HG03558 (cell line): Measurements from ENCODE around the gene GDAP1L1.
"Not testable (repeated sequence)": the region's sequence is repeated elsewhere in the genome, so short reads cannot be mapped to it uniquely, and the experiment has no call there.

Experiments used
- ATAC-seq: cut with Tn5 transposase; IDR thresholded peaks from one replicate; pipeline ENCODE4 v1.9.1; 2021; ENCODE audit warnings: moderate number of reproducible peaks; ENCODE audit not compliant: unreplicated experiment; ENCODE audit errors: extremely low read depth

Gene GDAP1L1

DNA sequence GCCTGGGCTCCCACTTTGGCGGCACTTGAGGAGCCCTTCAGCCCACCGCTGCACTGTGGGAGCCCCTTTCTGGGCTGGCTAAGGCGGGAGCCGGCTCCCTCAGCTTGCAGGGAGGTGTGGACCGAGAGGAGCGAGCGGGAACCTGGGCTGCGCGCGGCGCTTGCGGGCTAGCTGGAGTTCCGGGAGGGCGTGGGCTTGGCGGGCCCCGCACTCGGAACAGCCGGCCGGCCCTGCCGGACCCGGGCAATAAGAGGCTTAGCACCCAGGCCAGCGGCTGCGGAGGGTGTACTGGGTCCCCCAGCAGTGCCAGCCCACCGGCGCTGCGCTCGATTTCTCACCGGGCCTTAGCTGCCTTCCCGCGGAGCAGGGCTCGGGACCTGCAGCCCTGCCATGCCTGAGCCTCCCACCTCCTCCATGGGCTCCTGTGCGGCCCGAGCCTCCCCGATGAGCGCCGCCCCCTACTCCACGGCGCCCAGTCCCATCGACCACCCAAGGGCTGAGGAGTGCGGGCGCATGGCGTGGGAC is 52.0 kb downstream of the GDAP1L1 start:
- not testable (repeated sequence) for ATAC-seq

DNA sequence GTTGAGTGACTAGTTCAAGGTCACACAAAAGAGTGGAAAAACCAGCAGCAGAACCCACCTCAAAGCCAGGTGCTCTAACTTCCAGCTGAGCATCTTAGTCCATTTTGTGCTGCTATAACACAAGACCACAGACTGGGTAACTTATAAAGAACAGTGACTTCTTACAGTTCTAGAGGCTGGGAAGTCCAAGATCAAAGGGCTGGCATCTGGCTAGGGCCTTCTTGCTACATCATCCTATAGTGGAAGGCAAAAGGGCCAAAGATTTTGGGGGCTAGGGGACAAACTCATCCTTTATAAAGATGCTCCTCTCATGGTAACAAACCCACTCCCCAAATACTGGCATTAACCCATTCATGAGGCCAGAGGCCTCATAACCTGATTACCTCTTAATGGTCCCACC is 54.2 kb downstream of the GDAP1L1 start:
- ATAC-seq = no peak

DNA sequence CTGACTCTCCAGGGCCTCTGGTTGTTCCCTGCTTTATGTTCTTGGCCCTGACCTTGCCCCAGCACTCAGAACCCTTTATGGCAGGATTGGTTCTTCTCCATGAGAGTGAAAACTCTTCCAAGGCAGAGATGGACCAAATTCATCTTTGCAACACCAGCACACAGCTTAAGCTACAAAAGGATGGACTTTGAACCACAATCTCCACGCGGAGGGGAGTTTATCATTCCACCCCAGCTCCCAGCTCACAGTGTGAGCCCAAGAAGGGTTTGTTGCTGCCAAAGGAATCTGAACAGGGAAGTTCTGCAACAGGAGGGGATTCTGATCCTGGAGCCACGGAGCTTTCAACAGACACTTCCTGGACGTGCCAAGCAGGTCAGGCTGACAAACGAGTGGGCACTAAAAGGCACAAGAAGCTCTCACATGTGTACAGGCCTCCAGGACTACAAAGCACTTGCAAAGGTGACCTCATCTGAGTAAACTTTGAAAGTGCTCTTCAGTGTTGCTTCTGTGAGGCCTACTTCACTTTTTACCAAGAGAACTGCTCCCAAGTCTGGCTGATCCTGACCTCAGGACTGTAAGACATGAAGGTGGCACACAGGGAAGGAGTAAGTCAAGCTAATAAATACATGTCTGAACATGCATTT is 55.0 kb downstream of the GDAP1L1 start:
- no peak for ATAC-seq

DNA sequence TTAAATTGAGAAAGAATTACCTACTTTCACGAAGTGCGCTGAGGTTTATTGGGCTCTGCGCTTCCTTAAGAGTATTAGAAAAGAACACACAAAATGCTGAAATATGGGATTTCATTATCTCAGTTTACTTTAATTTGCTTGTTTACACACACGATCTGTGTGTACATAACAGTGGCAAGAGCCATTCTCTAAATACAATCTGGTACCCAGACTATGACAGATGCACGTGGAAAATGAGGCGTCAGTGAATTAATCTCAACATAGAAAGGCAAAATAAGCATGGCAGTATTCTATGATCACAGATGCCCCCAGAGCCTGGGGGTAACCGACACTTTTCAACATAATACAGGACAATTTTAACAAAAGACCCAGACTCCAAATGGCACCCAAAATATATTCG is 55.6 kb downstream of the GDAP1L1 start:
- no peak for ATAC-seq

DNA sequence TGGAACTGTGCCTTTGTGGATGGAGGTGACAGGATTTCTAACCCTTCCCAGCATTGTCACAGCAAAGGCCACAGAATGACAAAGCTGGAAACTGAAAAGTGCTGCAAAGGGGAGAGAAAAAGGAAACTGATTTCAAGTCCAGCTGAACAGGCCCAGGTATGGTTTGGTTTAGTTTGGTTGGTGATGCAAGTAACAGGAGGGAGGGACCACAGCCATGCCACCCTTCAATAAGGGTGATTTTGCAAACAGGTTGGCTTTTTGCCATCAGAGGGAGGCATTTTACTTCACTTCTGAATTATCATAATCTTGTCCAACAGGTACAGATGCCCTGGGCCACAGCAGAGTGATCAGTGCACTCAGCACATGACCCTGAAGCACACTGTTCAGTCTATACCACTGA is 57.3 kb downstream of the GDAP1L1 start:
- no peak for ATAC-seq

DNA sequence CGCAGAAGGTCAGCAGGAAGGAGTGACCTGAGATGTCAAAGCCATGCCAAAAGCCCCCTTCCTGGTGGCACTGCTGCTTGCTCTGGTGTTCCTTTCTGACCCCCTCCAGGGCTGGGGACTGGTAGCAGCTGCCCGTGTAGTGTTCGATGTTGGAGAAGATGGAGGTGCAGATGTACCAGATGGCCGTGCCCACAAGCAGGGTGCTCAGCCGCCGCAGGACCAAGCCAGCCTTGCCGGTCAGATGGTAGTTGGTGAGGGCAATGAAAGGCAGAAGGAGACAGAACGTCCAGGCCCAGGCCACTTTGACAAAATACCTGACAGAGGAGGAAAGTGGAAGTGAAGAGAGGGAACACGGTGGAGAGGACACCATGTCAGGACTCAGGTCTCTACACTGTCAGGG is 59.8 kb downstream of the GDAP1L1 start:
- no peak for ATAC-seq

DNA sequence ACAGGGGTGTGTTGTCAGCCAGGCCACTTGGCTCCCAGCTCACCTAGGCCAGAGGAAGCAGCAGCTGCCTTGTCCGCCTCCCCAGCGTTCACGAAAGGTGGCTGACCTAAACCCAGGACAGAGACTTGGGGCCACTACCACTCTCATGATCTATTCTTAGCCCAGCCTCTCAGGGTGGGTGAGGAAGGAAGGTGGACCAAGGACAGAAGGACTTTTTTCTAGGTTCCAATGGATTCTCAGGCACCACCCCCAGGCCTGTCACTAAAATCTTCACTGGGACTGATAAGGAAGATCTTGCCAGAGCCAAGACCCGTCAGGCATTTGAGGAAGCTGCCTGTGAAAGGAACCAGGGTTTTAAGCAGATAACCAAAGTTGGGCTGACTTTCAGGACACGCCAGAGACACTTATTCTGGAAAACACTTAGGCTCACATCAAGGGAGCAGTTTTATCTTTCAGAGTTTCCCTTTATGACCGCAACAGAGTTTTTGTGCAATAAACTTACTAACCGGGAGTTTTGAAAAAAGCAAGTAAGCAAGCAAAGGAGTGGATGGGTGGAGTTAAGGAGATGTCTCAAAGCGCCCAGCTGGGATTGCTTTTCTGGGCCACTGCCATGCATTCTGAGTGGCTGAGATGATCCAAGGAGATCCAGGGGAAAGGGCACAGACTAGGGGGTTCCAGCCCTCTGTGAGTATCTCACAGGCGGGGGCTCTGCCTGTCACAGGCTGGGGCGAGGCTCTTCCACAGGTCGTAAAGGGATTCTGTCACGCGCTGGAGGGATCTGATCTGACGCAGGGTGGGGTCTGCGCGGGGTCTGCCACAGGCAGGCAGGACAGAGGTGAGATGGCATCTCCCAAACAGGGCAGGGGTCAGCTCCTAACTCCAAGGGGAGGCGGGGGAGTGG is 62.9 kb downstream of the GDAP1L1 start:
- no peak for ATAC-seq

DNA sequence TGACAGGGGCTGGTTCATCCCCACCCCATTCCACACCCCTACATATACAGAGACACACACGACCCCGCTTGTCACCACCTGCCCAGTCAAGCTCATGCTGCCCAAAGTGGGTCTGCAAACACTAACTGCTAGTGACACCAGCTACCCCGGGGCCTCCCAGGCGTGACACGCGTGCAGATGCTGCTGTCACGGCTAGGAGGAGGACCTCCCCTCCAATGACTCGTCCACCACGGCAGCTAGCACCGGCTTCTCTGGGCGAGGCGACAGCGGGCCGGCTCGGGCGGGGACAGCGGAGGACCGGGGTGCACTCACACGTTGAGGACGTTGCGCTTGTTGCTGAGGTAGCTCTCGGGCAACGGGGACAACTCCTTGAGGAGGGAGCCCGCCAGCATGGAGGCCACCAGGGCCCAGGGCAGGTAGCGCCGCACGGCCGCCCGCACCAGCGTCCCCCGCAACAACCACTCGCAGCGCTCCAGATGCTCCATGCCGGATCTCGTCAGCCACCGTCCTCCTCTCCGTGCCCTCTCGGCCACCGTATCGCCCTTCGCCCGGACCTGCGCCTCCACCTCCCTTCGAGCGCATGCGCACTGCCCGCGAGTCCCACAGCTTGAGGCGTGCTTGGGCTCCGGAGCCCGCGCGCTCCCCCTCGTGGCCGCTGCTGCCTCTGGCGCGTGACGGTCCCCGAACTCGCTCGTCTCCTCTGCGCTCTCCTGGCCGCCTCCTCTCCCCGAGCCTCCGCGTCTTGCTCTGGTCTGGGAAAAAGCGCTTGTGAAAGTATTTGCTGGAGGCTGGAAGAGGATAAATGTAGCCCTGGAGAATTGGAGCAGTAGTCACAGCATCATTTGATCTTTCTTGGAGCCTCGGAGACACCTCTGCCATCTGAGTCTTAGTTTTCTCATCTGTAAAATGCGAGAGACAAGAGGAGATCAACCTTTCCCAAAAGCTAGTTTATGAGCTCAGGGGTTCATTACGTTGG is 63.8 kb downstream of the GDAP1L1 start, which contains the start of gene FITM2:
Gene FITM2, minus strand, starts transcription at position 539 of the 976 bp plus-strand sequence. Its CDS starts 54 bp downstream, at position 485.
- ATAC-seq = peak; percentile 81

DNA sequence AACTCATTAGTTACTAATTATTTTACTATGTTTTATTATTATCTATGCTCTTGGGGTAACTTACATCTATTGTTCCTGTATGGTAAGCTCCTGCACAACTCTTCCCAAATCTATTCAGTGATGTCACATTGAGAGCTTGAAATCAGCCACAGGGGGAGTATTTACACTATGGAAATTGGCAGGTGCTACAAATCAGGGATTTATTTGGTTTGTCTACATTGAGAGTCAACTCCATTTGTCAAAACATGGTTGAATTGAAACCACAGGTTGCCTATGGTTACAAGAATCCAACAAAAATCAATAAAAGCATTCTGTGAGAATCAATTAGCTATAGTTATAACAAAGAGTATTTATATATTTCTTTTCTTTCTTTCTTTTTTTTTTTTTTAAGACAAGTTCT is 67.8 kb downstream of the GDAP1L1 start:
- ATAC-seq = no peak

DNA sequence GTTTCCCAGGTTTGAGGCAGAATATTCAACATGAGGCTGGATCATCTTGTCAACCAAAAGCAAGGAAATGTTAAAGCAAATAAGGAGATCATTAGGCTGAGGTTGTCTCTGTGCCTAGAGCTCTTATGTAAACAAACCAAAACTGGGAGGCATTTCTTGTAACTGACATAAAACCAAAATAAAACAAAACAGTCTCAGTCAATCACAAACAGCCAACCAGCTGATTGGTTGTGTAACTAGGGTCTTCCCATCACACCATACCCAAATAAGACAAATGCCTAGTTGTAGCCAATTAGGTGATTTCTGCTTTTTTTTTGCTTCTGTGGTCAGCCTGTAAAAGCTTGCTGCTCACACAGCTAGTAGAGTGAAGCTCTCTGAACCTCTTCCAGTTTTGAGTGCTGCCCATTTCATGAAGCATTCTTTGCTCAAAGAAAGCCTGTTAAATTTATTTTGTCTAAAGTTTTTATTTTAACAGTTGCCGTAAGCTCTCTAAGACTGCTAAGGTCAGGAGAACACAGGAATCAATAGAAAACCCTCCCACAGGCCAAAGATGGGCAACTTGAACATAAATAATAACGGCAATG is 72.8 kb downstream of the GDAP1L1 start:
- ATAC-seq = no peak

DNA sequence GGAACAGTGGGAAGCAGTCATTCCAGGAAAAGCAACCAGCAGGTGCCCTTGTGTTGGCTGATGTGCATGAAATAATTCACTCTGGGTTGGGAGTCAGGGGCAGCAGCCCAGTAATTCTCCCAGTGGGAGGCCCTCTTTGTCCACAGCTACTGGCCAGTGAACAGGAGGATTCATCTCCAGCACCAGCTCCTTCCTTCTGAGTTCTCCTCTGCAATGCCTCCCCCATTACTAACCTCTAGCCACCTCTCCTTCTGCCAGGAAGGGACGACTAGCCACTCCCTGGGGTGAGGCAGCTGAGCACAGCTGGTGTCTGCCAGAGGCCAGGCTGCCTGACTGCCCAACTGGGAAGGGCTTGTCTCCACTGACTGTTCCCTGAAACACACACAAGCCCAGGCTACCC is 77.2 kb downstream of the GDAP1L1 start:
- no peak for ATAC-seq

DNA sequence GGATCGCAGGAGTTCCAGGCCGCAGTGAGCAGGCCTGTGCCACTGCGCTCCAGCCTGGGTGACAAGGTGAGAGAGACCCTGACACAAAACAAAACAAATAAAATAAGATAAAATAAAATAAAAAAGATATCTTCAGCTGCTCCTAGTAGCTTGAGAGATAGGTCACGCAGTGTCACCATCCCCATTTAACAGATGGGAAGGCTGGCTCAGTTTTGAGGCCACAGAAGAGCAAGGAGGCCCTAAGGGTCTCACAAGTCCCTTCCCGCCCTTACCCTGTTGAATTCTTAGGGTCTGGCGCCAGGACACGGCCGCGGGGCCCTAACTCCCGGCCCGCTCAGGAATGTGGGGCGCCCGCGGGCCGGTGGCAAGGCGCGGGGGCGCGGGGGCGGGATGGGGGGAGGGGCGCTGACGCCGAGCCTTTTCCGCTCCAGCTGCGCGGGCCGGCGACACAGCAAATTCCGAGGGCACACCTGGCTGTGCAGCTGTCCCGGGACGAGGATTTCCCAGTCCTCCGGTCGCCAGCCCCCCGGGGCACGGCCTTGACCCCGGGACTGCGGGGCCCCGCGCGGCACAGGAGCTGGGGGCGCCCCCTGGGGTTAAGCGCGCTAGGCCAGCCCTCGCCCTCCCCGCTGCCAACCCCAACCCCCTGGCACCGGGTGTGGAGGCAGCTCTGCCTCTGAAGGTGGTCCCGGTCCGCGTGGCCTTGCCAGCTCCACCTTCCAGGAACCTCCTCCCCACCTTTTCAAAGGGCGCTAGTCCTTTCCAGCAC is 79.5 kb downstream of the GDAP1L1 start:
- no peak for ATAC-seq

DNA sequence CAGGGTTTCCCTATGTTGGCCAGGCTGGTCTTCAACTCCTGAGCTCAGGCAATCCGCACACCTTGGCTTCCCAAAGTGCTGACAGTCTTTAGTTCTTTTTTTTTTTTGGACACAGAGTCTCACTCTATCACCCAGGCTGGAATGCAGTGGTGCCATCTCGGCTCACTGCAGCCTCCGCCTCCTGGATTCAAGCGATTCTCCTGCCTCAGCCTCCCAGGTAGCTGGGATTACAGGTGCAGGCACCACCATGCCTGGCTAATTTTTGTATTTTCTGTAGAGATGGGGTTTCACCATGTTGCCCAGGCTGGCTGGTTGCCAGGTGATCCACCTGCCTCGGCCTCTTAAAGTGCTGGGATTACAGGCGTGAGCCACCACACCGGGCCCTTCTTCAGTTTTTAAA is 80.6 kb downstream of the GDAP1L1 start:
- not testable (repeated sequence) for ATAC-seq

DNA sequence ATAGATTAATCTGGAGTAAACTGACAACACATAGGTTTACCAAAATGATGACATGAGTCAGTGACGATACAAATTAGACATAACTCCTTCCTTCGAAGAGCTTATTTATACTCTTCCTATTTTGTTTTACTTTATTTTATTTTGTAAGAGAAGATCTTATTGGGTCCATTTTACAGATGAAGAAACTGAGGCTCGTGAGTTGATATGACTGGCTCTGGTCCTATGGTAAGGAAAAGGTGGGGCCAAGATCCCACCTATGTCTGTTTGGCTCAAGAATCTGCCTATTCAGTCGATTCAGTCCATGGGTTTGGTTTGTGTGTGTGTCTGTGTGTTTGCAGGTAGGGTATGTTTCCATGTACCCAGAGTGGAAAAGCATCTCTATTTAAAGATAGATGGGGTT is 81.3 kb downstream of the GDAP1L1 start:
- no peak for ATAC-seq
